HG03103 (cell line): ENCODE data around the gene PIP5K1B.

Experiments
- ATAC-seq: cut with Tn5 transposase; IDR thresholded peaks from one replicate; pipeline ENCODE4 v1.9.1; 2021; ENCODE audit warnings: low read depth; ENCODE audit not compliant: unreplicated experiment

PIP5K1B gene

GRCh38 chr9:68762570-68762969, 57.5 kb downstream of the PIP5K1B start:
- no peak for ATAC-seq

- no peak for ATAC-seq
These were observed 58.1 kb downstream of the PIP5K1B start for GRCh38 chr9:68763104-68763503.

- no peak for ATAC-seq
These were observed 63.6 kb downstream of the PIP5K1B start for GRCh38 chr9:68768619-68769018.

GRCh38 chr9:68769852-68770251, 64.8 kb downstream of the PIP5K1B start:
- ATAC-seq: no peak

GRCh38 chr9:68771376-68771775, 66.3 kb downstream of the PIP5K1B start:
- ATAC-seq: no peak

- ATAC-seq: no peak
These were observed 70.1 kb downstream of the PIP5K1B start for GRCh38 chr9:68775003-68775730.

GRCh38 chr9:68777070-68777763, 72.2 kb downstream of the PIP5K1B start:
- ATAC-seq: no peak

- no peak for ATAC-seq
These were observed 73.6 kb downstream of the PIP5K1B start for GRCh38 chr9:68778635-68779034.

GRCh38 chr9:68779558-68780379, 74.7 kb downstream of the PIP5K1B start:
- ATAC-seq: peak; percentile 78

GRCh38 chr9:68780380-68780712, 75.3 kb downstream of the PIP5K1B start:
- ATAC-seq: no peak

GRCh38 chr9:68780720-68781119, 75.7 kb downstream of the PIP5K1B start:
- ATAC-seq: no peak

- ATAC-seq: no peak
These were observed 76.9 kb downstream of the PIP5K1B start for GRCh38 chr9:68781928-68782327.

- ATAC-seq: no peak
These were observed 77.5 kb downstream of the PIP5K1B start for GRCh38 chr9:68782546-68782945.

- no peak for ATAC-seq
These were observed 80.9 kb downstream of the PIP5K1B start for GRCh38 chr9:68785965-68786364.

GRCh38 chr9:68791169-68791568, 86.1 kb downstream of the PIP5K1B start:
- ATAC-seq: no peak

- ATAC-seq: peak; percentile 96
These were observed 88.7 kb downstream of the PIP5K1B start for GRCh38 chr9:68793605-68794343.

GRCh38 chr9:68794898-68795297, 89.9 kb downstream of the PIP5K1B start:
- no peak for ATAC-seq

GRCh38 chr9:68795411-68795810, 90.4 kb downstream of the PIP5K1B start:
- ATAC-seq: no peak

GRCh38 chr9:68797116-68797515, 92.1 kb downstream of the PIP5K1B start:
- no peak for ATAC-seq

- no peak for ATAC-seq
These were observed 93.4 kb downstream of the PIP5K1B start for GRCh38 chr9:68798423-68798822.

- ATAC-seq: no peak
These were observed 95.8 kb downstream of the PIP5K1B start for GRCh38 chr9:68800836-68801235.
